K562 (cell line): ENCODE measurements around the gene LRRC7. TPM values are rescaled to one million over a fixed set of nuclear protein-coding genes. Genes with fewer than 3 reads are reported as not detected.

ENCODE experiments used
- BDP1 ChIP-seq: IDR thresholded peaks from 3 replicates; pipeline ENCODE4 v1.6.1; 2011; ENCODE audit not compliant: insufficient read length, insufficient read depth
- HSF4 ChIP-seq: fragments of 250-450 bp; sonication (Bioruptor Pico); IDR thresholded peaks from 2 replicates; pipeline ENCODE4 v2.1.2; 2022; ENCODE audit warnings: mild to moderate bottlenecking, moderate library complexity, borderline replicate concordance
- LEF1 ChIP-seq: fragments of 450-650 bp; IDR thresholded peaks from 2 replicates; pipeline ENCODE4 v1.6.1; 2016; ENCODE audit warnings: mild to moderate bottlenecking
- NR4A1 ChIP-seq, 2 experiments: fragments of 250-450 bp in 1 of 2; fragments of 450-650 bp in 1 of 2; sonication (Bioruptor Pico) in 1 of 2; IDR thresholded peaks; 2 replicates each; pipeline versions ENCODE4 v1.4.0 to v1.6.1; 2016 to 2020; ENCODE audit warnings: mild to moderate bottlenecking in 2 of 2, missing compliant biosample characterization in 1 of 2, missing genetic modification characterization in 1 of 2, moderate library complexity in 1 of 2
- POLR2G ChIP-seq: fragments of 200-400 bp; formaldehyde crosslinking; IDR thresholded peaks from 2 replicates; pipeline ENCODE4 v1.6.1; 2017; ENCODE audit warnings: low read depth, mild to moderate bottlenecking, antibody characterized with exemption, low read length, moderate library complexity
- TCFL5 ChIP-seq: fragments of 250-450 bp; sonication (Bioruptor Pico); conservative IDR thresholded peaks from 2 replicates; pipeline ENCODE4 v1.6.1; 2021; ENCODE audit warnings: mild to moderate bottlenecking, moderate library complexity, matching md5 sums
- ZNF316 ChIP-seq: fragments of 450-650 bp; IDR thresholded peaks from 2 replicates; pipeline ENCODE4 v1.6.1; 2016
- polyA plus RNA-seq, 8 experiments: library from polyadenylated mRNA; depleted of rRNA in 4 of 8; stranded (reverse) in 5 of 8; unstranded in 3 of 8; fragments of >200 nt; fragmentation: Nextera tagmentation in 2 of 8; fragmentation: Illumina TruSeq in 1 of 8; extraction: Ambion mirVana in 2 of 8; extraction: Trizol in 1 of 8; gene quantifications; 2 replicates each; pipeline versions ENCODE4 v1.2.1 to v1.2.3, GENCODE V29; 2011 to 2014; ENCODE audit warnings: inconsistent platforms in 1 of 8, missing spikeins in 1 of 8
- total RNA-seq, 7 experiments: library from RNA; depleted of rRNA in 6 of 7; stranded (reverse); fragments of >200 nt in 6 of 7; fragmentation: Illumina TruSeq in 2 of 7; extraction: Trizol in 2 of 7; gene quantifications; 2 replicates each; pipeline versions ENCODE4 v1.2.1 to v1.2.3, GENCODE V29; 2011 to 2021; ENCODE audit warnings: low replicate concordance in 1 of 7
- TF ChIP-seq, protein P1 (sequence below), 2 experiments: fragments of 450-650 bp in 1 of 2; sonication (generic) in 1 of 2; formaldehyde crosslinking in 1 of 2; IDR thresholded peaks in 1 of 2; conservative IDR thresholded peaks in 1 of 2; 2 replicates each; pipeline versions ENCODE4 v1.6.1 to v1.8.1; 2016 to 2023; ENCODE audit warnings: mild to moderate bottlenecking in 2 of 2, moderate library complexity in 2 of 2, inconsistent platforms in 1 of 2, missing genetic modification reagents in 1 of 2
- TF ChIP-seq, protein P2 (sequence below): IDR thresholded peaks from 2 replicates; pipeline ENCODE4 v1.6.1; 2016; ENCODE audit warnings: missing genetic modification characterization, missing compliant biosample characterization

Gene LRRC7
- total and polyA plus RNA-seq, 9 of the 15 experiments (the other 6 are each of a cell fraction or from before 2014, with no cell fraction given) = 0.09 to 0.94 (median 0.49) TPM

DNA sequence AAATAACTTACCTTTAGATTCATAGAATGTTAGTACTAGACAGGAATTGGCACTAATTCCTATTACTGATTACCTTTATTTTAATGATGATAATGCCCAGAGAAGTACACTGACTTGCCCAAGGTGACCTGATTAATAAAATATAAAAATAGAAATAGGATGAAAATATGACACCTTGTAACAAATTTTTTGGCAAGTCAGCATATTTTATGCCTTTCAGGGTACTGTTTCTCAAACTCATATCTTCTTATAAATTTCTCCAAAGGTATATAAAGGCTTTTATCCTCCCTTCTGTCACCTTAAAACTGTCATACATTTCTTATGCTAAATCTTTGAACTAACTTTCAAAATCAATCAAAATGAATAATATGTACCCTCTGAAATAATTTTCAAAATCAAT lies 466.2 kb downstream of the LRRC7 start (continued):
- TF ChIP-seq HSF4 (CRISPR knock-in tag) (no peak), NR4A1 (CRISPR knock-in tag; IDR thresholded peaks at IDR 0.05) (no peak), NR4A1 (tag; IDR thresholded peaks at IDR 0.05) (no peak), POLR2G (no peak), BDP1 (no peak), ZNF316 (peak; percentile 97), TCFL5 (CRISPR knock-in tag) (no peak), LEF1 (no peak)
- TF ChIP-seq, protein P1, sequence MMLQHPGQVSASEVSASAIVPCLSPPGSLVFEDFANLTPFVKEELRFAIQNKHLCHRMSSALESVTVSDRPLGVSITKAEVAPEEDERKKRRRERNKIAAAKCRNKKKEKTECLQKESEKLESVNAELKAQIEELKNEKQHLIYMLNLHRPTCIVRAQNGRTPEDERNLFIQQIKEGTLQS (IDR thresholded peaks at IDR 0.05) = no peak
- TF ChIP-seq, protein P1 (CRISPR knock-in tag; conservative IDR thresholded peaks at IDR 0.05) = no peak
- TF ChIP-seq, protein P2, sequence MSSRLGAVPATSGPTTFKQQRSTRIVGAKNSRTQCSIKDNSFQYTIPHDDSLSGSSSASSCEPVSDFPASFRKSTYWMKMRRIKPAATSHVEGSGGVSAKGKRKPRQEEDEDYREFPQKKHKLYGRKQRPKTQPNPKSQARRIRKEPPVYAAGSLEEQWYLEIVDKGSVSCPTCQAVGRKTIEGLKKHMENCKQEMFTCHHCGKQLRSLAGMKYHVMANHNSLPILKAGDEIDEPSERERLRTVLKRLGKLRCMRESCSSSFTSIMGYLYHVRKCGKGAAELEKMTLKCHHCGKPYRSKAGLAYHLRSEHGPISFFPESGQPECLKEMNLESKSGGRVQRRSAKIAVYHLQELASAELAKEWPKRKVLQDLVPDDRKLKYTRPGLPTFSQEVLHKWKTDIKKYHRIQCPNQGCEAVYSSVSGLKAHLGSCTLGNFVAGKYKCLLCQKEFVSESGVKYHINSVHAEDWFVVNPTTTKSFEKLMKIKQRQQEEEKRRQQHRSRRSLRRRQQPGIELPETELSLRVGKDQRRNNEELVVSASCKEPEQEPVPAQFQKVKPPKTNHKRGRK (tag) = no peak
